Keratinocyte (primary cell): ENCODE results near the gene FMNL3.

Source experiments
- EZH2 ChIP-seq: IDR thresholded peaks from one replicate; pipeline ENCODE4 v1.6.1; 2012; ENCODE audit warnings: inconsistent platforms, mild to moderate bottlenecking, low read length, moderate library complexity
- TF ChIP-seq, protein P1 (sequence below), 3 experiments: IDR thresholded peaks in 1 of 3; conservative IDR thresholded peaks in 1 of 3; optimal IDR thresholded peaks in 1 of 3; 2 replicates in 2 of 3; 3 replicates in 1 of 3; pipeline versions ENCODE3 to v1.5.1; 2011; ENCODE audit warnings: low read length in 3 of 3, mild to moderate bottlenecking in 3 of 3, moderate library complexity in 2 of 3, control low read depth in 1 of 3, inconsistent platforms in 1 of 3; ENCODE audit not compliant: insufficient read depth in 2 of 3; ENCODE audit errors: extremely low read depth in 1 of 3

DNA sequence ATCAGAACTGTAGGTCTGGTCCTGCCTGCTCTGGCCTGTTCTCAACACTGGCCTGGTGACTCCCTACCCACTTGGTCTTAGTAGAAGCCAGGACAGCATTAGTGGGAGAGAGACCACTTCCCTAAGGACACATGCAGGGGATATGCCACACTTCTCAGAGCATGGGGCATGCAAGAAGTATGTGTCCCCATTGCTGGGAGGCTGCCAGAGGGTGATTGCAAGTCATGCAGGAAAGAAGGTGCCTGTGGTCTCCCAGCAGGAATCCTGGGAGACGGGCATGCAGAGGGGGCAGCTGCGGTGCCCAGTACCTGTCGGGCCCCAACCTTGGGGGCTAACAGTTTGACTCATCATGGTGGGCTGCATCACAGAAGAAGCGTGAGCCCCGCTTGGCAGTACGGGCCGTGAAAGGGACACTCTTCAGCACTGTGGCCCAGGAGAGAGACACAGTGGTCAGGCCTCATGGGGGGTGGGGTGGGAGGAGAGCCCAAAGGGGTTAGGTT lies 60.8 kb downstream of the FMNL3 start:
- TF ChIP-seq, protein P1, sequence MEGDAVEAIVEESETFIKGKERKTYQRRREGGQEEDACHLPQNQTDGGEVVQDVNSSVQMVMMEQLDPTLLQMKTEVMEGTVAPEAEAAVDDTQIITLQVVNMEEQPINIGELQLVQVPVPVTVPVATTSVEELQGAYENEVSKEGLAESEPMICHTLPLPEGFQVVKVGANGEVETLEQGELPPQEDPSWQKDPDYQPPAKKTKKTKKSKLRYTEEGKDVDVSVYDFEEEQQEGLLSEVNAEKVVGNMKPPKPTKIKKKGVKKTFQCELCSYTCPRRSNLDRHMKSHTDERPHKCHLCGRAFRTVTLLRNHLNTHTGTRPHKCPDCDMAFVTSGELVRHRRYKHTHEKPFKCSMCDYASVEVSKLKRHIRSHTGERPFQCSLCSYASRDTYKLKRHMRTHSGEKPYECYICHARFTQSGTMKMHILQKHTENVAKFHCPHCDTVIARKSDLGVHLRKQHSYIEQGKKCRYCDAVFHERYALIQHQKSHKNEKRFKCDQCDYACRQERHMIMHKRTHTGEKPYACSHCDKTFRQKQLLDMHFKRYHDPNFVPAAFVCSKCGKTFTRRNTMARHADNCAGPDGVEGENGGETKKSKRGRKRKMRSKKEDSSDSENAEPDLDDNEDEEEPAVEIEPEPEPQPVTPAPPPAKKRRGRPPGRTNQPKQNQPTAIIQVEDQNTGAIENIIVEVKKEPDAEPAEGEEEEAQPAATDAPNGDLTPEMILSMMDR (optimal IDR thresholded peaks at IDR 0.05 in 1 of 3, IDR thresholded peaks at IDR 0.05 in 1 of 3, conservative IDR thresholded peaks at IDR 0.05 in 1 of 3; ENCODE audit: extremely low read depth in 1 of 3, insufficient read depth in 2 of 3, low read length in 3 of 3): no peak
- TF ChIP-seq EZH2: no peak
